Activated gamma-delta T cell treated with Interleukin-2 at 50 U/mL for 16 hours (primary cell): ENCODE results near the gene TAGAP.
"Not testable (repeated sequence)": the region's sequence is repeated elsewhere in the genome, so short reads cannot be mapped to it uniquely, and the experiment has no call there.

Source experiments
- DNase-seq: peaks from one replicate; pipeline ENCODE4 v3.0.0-alpha.2; 2020

The TAGAP gene

GRCh38 chr6:159008656-159009288 lies 36.0 kb downstream of the TAGAP start:
- no peak for DNase-seq

- no peak for DNase-seq
Observed at GRCh38 chr6:159007510-159007909, 37.3 kb downstream of the TAGAP start.

- no peak for DNase-seq
Observed at GRCh38 chr6:159005436-159005835, 39.4 kb downstream of the TAGAP start.

GRCh38 chr6:159004592-159004991 lies 40.2 kb downstream of the TAGAP start:
- DNase-seq = no peak

- no peak for DNase-seq
Observed at GRCh38 chr6:159002432-159003155, 42.2 kb downstream of the TAGAP start.

GRCh38 chr6:158999666-159000403 lies 45.0 kb downstream of the TAGAP start, which contains the start of gene RSPH3:
TSS of gene RSPH3 (minus strand) at chr6:159000202. CDS start at chr6:158999550, 652 bp downstream.
- peak; percentile 83 for DNase-seq

GRCh38 chr6:158999154-158999665 lies 45.6 kb downstream of the TAGAP start:
- no peak for DNase-seq

GRCh38 chr6:158996856-158997255 lies 47.9 kb downstream of the TAGAP start:
- DNase-seq = no peak

- DNase-seq = no peak
Observed at GRCh38 chr6:158993639-158994038, 51.2 kb downstream of the TAGAP start.

- no peak for DNase-seq
Observed at GRCh38 chr6:158991017-158991723, 53.6 kb downstream of the TAGAP start.

- not testable (repeated sequence) for DNase-seq
Observed at GRCh38 chr6:158989711-158990110, 55.1 kb downstream of the TAGAP start.

- DNase-seq = no peak
Observed at GRCh38 chr6:158988477-158988876, 56.3 kb downstream of the TAGAP start.

- DNase-seq = no peak
Observed at GRCh38 chr6:158987657-158988056, 57.1 kb downstream of the TAGAP start.
